GM12874 (cell line): ENCODE data around the gene FGFR4.

Source experiments
- CTCF ChIP-seq: IDR thresholded peaks from 2 replicates; pipeline ENCODE4 v1.5.1; 2011; ENCODE audit warnings: low read depth, mild to moderate bottlenecking, control low read depth, low read length, moderate library complexity; ENCODE audit not compliant: insufficient read depth

FGFR4 gene

GRCh38 chr5:177097016-177097985 lies 10.6 kb downstream of the FGFR4 start:
- TF ChIP-seq CTCF: no peak

- no peak for TF ChIP-seq CTCF
Observed at GRCh38 chr5:177098120-177098469, 11.4 kb downstream of the FGFR4 start.

GRCh38 chr5:177098470-177099141 lies 11.9 kb downstream of the FGFR4 start:
- no peak for TF ChIP-seq CTCF

GRCh38 chr5:177099422-177100093 lies 12.8 kb downstream of the FGFR4 start:
- no peak for TF ChIP-seq CTCF

- TF ChIP-seq CTCF: no peak
Observed at GRCh38 chr5:177100714-177101121, 14.0 kb downstream of the FGFR4 start.

- TF ChIP-seq CTCF: no peak
Observed at GRCh38 chr5:177103523-177104253, 17.0 kb downstream of the FGFR4 start.
